ENCODE results near the gene TMC8. TPM values are rescaled to one million over a fixed set of nuclear protein-coding genes. Genes with fewer than 3 reads are reported as not detected.

TMC8 gene
- total and polyA plus RNA-seq, 2 donors (not counting 3 experiments of a cell fraction or from before 2014, with no cell fraction given) = 0.07 to 1.3 TPM

GRCh38 chr17:78113804-78114785, 16.5 kb upstream of the TMC8 start:
- intact Hi-C loops (cut with micrococcal nuclease) (no loop called here), dilution Hi-C loops (cut with MboI; ENCODE audit: extremely low pct_ligation_motif_present, low sequenced_read_pairs) (no loop called here)
- Histone ChIP-seq H3K4me1 (ENCODE audit: control insufficient read depth, extremely low read depth, insufficient read depth, low read length) (no peaks in the 10 kb centered on the region), H3K27ac (ENCODE audit: insufficient read depth, low read depth, low read length) (no peak overlapping the region), H3K36me3 (ENCODE audit: control insufficient read depth in 2 of 2, extremely low read depth in 1 of 2, insufficient read depth in 2 of 2, low read length in 2 of 2) (peaks cover 0 to 4% of the 10 kb centered on the region in 2 experiments), H3K4me3 (replicated peaks in 1 of 3; ENCODE audit: insufficient read depth in 1 of 3, low read depth in 1 of 3, low read length in 3 of 3) (no peak overlapping the region), H3K9me1 (replicated peaks; ENCODE audit: control insufficient read depth, extremely low read depth, insufficient read depth, low read length) (no peaks in the 10 kb centered on the region), H3K9me3 (replicated peaks; ENCODE audit: control insufficient read depth, insufficient read depth, low read length) (no peaks in the 10 kb centered on the region), H3K9ac (replicated peaks; ENCODE audit: extremely low read depth, insufficient read depth, low read length) (no peak overlapping the region), H3K27me3 (ENCODE audit: control insufficient read depth in 2 of 2, insufficient read depth in 2 of 2, low read length in 2 of 2) (no peaks in the 10 kb centered on the region), H3K4me2 (ENCODE audit: insufficient read depth, low read length) (no peak overlapping the region), H2AFZ (ENCODE audit: low read depth, low read length) (no peak overlapping the region), H3K79me2 (ENCODE audit: control insufficient read depth, insufficient read depth, low read length) (no peaks in the 10 kb centered on the region), H4K20me1 (replicated peaks; ENCODE audit: control insufficient read depth, extremely low read depth, insufficient read depth, low read length) (no peaks in the 10 kb centered on the region)
- DNase-seq (ENCODE audit: low read depth, low spot score) (no peak), FAIRE-seq (no peak)
- no TSS peak for BruUV-seq (replicated peaks)
- ChIA-PET CTCF (interaction anchor here (1.0 to 3.2 kb wide), 9 partner anchors 8 to 137 kb away, joined by 5 to 55 read pairs (median 10); partner anchors contain the start of gene TMC6), POLR2A (interaction anchor here (0.6 kb wide), 1 partner anchor 9 kb away, joined by 3 read pairs; no protein-coding TSS in a partner anchor)
- TF ChIP-seq CTCF (IDR thresholded peaks at IDR 0.05; ENCODE audit: extremely low read depth in 1 of 2, insufficient read depth in 1 of 2, low read depth in 1 of 2, low read length in 2 of 2) (no peak), GATA2 (IDR thresholded peaks at IDR 0.05; ENCODE audit: insufficient read depth, insufficient read length, low read depth, low read length) (no peak), MAX (IDR thresholded peaks at IDR 0.05; ENCODE audit: insufficient read depth, insufficient read length) (no peak), JUN (IDR thresholded peaks at IDR 0.05; ENCODE audit: borderline replicate concordance, insufficient read depth, insufficient read length, low read depth) (no peak), MYC (IDR thresholded peaks at IDR 0.05; ENCODE audit: low read depth, low read length) (no peak), FOS (IDR thresholded peaks at IDR 0.05; ENCODE audit: borderline replicate concordance, insufficient read depth, low read length) (no peak), POLR2AphosphoS5 (IDR thresholded peaks at IDR 0.05; ENCODE audit: insufficient read depth, low read depth, low read length) (no peak), EZH2 (IDR thresholded peaks at IDR 0.05; ENCODE audit: borderline replicate concordance, low read depth, low read length, severe bottlenecking) (no peak), POLR2A (IDR thresholded peaks at IDR 0.05; ENCODE audit: low read depth, low read length) (no peak)
